ENCODE measurements around the gene MAIP1. TPM values are rescaled to one million over a fixed set of nuclear protein-coding genes. Genes with fewer than 3 reads are reported as not detected.
A peak's percentile ranks its signal among the peaks of the same experiment; 100 is the strongest.

The MAIP1 gene
- total and polyA plus RNA-seq, 9 of the 15 experiments (the other 6 are each of a cell fraction or from before 2014, with no cell fraction given), result 3.6 to 30.0 (median 24.5) TPM

- no peak for TF ChIP-seq ZNF655 (CRISPR knock-in tag; IDR thresholded peaks at IDR 0.05)
- TF ChIP-seq CTBP1 (IDR thresholded peaks at IDR 0.05; ENCODE audit: borderline replicate concordance), result peak; percentile 88
- TF ChIP-seq TAL1 (IDR thresholded peaks at IDR 0.05), result no peak
- TF ChIP-seq ZNF143 (CRISPR knock-in tag; IDR thresholded peaks at IDR 0.05), result no peak
- TF ChIP-seq OTX1 (CRISPR knock-in tag; IDR thresholded peaks at IDR 0.05), result no peak
- TF ChIP-seq KAT8 (IDR thresholded peaks at IDR 0.05; ENCODE audit: low read depth), result no peak
- no peak for TF ChIP-seq RAD21 (CRISPR knock-in tag; conservative IDR thresholded peaks at IDR 0.05 in 1 of 2, IDR thresholded peaks at IDR 0.05 in 1 of 2)
- no peak for TF ChIP-seq KHSRP (IDR thresholded peaks at IDR 0.05)
- peak; percentile 91 to 94; a peak in 3 of 4 replicates for TF ChIP-seq UBTF (IDR thresholded peaks at IDR 0.05; ENCODE audit: borderline replicate concordance in 1 of 2, low read depth in 2 of 2, low read length in 2 of 2)
- TF ChIP-seq MXI1 (IDR thresholded peaks at IDR 0.05; ENCODE audit: low read depth, low read length), result no peak
- TF ChIP-seq GABPA (tag; conservative IDR thresholded peaks at IDR 0.05; ENCODE audit: low read depth), result peak; percentile 95
- no peak for TF ChIP-seq ZNF184 (CRISPR knock-in tag; IDR thresholded peaks at IDR 0.05)
- TF ChIP-seq BRF1 (IDR thresholded peaks at IDR 0.05; ENCODE audit: borderline replicate concordance, extremely low read depth, insufficient read length), result no peak
- TF ChIP-seq ZKSCAN8 (CRISPR knock-in tag; IDR thresholded peaks at IDR 0.05), result no peak
- TF ChIP-seq MYNN (IDR thresholded peaks at IDR 0.05), result no peak
- TF ChIP-seq MYNN (CRISPR knock-in tag; IDR thresholded peaks at IDR 0.05), result no peak
- TF ChIP-seq FOXJ2 (tag; IDR thresholded peaks at IDR 0.05), result no peak
- peak; percentile 94 for TF ChIP-seq ZFX (CRISPR knock-in tag; IDR thresholded peaks at IDR 0.05)
- TF ChIP-seq ZNF398 (CRISPR knock-in tag; IDR thresholded peaks at IDR 0.05), result no peak
- no peak for TF ChIP-seq ZNF224 (CRISPR knock-in tag; IDR thresholded peaks at IDR 0.05)
- TF ChIP-seq BHLHE40 (IDR thresholded peaks at IDR 0.05; ENCODE audit: low read length), result 0 out of 2 replicates have a peak, but pooled peaks have one; percentile 4
- no peak for TF ChIP-seq MITF (IDR thresholded peaks at IDR 0.05)
- peak; percentile 34; the same call in 1 of the 2 replicates for TF ChIP-seq ZNF431 (CRISPR knock-in tag; IDR thresholded peaks at IDR 0.05)
- no peak for TF ChIP-seq KDM2B (CRISPR knock-in tag; IDR thresholded peaks at IDR 0.05)
Observed at GRCh38 chr2:199955339-199956061, at the start of gene MAIP1, which contains the start of gene TYW5 (continued).

Data from K562 (cell line).